ENCODE results near the gene SEZ6.

The SEZ6 gene, protein sequence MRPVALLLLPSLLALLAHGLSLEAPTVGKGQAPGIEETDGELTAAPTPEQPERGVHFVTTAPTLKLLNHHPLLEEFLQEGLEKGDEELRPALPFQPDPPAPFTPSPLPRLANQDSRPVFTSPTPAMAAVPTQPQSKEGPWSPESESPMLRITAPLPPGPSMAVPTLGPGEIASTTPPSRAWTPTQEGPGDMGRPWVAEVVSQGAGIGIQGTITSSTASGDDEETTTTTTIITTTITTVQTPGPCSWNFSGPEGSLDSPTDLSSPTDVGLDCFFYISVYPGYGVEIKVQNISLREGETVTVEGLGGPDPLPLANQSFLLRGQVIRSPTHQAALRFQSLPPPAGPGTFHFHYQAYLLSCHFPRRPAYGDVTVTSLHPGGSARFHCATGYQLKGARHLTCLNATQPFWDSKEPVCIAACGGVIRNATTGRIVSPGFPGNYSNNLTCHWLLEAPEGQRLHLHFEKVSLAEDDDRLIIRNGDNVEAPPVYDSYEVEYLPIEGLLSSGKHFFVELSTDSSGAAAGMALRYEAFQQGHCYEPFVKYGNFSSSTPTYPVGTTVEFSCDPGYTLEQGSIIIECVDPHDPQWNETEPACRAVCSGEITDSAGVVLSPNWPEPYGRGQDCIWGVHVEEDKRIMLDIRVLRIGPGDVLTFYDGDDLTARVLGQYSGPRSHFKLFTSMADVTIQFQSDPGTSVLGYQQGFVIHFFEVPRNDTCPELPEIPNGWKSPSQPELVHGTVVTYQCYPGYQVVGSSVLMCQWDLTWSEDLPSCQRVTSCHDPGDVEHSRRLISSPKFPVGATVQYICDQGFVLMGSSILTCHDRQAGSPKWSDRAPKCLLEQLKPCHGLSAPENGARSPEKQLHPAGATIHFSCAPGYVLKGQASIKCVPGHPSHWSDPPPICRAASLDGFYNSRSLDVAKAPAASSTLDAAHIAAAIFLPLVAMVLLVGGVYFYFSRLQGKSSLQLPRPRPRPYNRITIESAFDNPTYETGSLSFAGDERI

DNA sequence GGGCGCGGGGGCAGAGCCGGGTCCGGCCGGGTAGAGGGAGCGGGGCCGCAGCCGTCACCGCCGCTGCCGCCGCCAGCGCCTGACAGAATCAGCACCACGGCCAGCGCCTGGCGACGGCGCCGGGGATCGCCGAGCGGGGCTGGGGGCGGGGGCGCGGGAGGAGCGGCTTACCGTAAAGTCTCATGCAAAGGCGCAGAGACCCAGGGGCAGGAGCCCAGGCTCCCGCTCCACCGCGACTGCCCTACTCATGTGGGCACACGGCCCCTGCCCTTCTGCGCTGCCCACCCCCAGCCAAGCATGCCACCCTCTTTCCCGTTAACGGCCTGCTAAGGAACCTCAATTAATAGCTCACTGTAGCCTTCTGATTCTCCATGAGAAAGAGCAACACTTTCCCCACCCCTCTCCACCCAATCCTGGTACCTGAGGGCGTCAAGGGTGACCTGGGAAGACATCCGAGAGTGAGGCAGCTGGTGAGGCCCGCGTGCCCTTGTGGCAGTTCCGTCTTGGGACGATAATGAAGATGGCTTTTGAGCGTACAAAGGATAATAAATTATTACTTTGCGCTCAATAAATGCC is at the start of gene SEZ6:
TSS of gene SEZ6 (minus strand) at position 98 of the 576 bp plus-strand sequence. CDS start 164 bp downstream, outside the sequence.
- Histone ChIP-seq H3K27me3 (ENCODE audit: insufficient read depth, poor library complexity, severe bottlenecking) (peaks cover 48% of the 10 kb centered on the region), H3K4me1 (ENCODE audit: insufficient read depth, poor library complexity, severe bottlenecking) (peaks cover 2% of the 10 kb centered on the region), H3K4me3 (ENCODE audit: severe bottlenecking) (no peak within 1 kb of the TSS), H3K36me3 (ENCODE audit: low read depth) (no peaks in the 10 kb centered on the region), H3K27ac (ENCODE audit: poor library complexity, severe bottlenecking) (no peak within 1 kb of the TSS), H3K9me3 (ENCODE audit: severe bottlenecking) (no peaks in the 10 kb centered on the region)
- DNase-seq (ENCODE audit: low spot score): no peak
- ATAC-seq (ENCODE audit: low read depth): peak; percentile 60
- TF ChIP-seq, protein P1, sequence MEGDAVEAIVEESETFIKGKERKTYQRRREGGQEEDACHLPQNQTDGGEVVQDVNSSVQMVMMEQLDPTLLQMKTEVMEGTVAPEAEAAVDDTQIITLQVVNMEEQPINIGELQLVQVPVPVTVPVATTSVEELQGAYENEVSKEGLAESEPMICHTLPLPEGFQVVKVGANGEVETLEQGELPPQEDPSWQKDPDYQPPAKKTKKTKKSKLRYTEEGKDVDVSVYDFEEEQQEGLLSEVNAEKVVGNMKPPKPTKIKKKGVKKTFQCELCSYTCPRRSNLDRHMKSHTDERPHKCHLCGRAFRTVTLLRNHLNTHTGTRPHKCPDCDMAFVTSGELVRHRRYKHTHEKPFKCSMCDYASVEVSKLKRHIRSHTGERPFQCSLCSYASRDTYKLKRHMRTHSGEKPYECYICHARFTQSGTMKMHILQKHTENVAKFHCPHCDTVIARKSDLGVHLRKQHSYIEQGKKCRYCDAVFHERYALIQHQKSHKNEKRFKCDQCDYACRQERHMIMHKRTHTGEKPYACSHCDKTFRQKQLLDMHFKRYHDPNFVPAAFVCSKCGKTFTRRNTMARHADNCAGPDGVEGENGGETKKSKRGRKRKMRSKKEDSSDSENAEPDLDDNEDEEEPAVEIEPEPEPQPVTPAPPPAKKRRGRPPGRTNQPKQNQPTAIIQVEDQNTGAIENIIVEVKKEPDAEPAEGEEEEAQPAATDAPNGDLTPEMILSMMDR (IDR thresholded peaks at IDR 0.05; ENCODE audit: poor library complexity, severe bottlenecking): no peak

- ATAC-seq (ENCODE audit: low read depth) (no peak), DNase-seq (ENCODE audit: low spot score) (no peak)
- H3K27ac ChIP-seq (ENCODE audit: poor library complexity, severe bottlenecking): no peak overlapping the region
- no peaks in the 10 kb centered on the region for H3K4me1 ChIP-seq (ENCODE audit: insufficient read depth, poor library complexity, severe bottlenecking)
- no peaks in the 10 kb centered on the region for H3K9me3 ChIP-seq (ENCODE audit: severe bottlenecking)
- H3K36me3 ChIP-seq (ENCODE audit: low read depth): no peaks in the 10 kb centered on the region
- H3K27me3 ChIP-seq (ENCODE audit: insufficient read depth, poor library complexity, severe bottlenecking): no peaks in the 10 kb centered on the region
- TF ChIP-seq, protein P1 (IDR thresholded peaks at IDR 0.05; ENCODE audit: poor library complexity, severe bottlenecking): no peak
- H3K4me3 ChIP-seq (ENCODE audit: severe bottlenecking): no peak overlapping the region
These were observed 49.0 kb upstream of the SEZ6 start for GRCh38 chr17:29054835-29055234.

GRCh38 chr17:29051731-29052130 is 45.9 kb upstream of the SEZ6 start:
- TF ChIP-seq, protein P1 (IDR thresholded peaks at IDR 0.05; ENCODE audit: poor library complexity, severe bottlenecking): no peak
- DNase-seq (ENCODE audit: low spot score): no peak
- Histone ChIP-seq H3K36me3 (ENCODE audit: low read depth) (no peaks in the 10 kb centered on the region), H3K27ac (ENCODE audit: poor library complexity, severe bottlenecking) (no peak overlapping the region), H3K4me1 (ENCODE audit: insufficient read depth, poor library complexity, severe bottlenecking) (no peaks in the 10 kb centered on the region), H3K27me3 (ENCODE audit: insufficient read depth, poor library complexity, severe bottlenecking) (no peaks in the 10 kb centered on the region), H3K9me3 (ENCODE audit: severe bottlenecking) (no peaks in the 10 kb centered on the region), H3K4me3 (ENCODE audit: severe bottlenecking) (no peak overlapping the region)
- no peak for ATAC-seq (ENCODE audit: low read depth)

GRCh38 chr17:29051194-29051593 is 45.4 kb upstream of the SEZ6 start:
- H3K4me1 ChIP-seq (ENCODE audit: insufficient read depth, poor library complexity, severe bottlenecking): no peaks in the 10 kb centered on the region
- ATAC-seq (ENCODE audit: low read depth) (no peak), DNase-seq (ENCODE audit: low spot score) (no peak)
- TF ChIP-seq, protein P1 (IDR thresholded peaks at IDR 0.05; ENCODE audit: poor library complexity, severe bottlenecking): no peak
- H3K36me3 ChIP-seq (ENCODE audit: low read depth): no peaks in the 10 kb centered on the region
- H3K27me3 ChIP-seq (ENCODE audit: insufficient read depth, poor library complexity, severe bottlenecking): no peaks in the 10 kb centered on the region
- H3K9me3 ChIP-seq (ENCODE audit: severe bottlenecking): no peaks in the 10 kb centered on the region
- no peak overlapping the region for H3K4me3 ChIP-seq (ENCODE audit: severe bottlenecking)
- no peak overlapping the region for H3K27ac ChIP-seq (ENCODE audit: poor library complexity, severe bottlenecking)

All from RWPE2 (cell line).